H1 (cell line): ENCODE results near the gene TEX35. TPM values are rescaled to one million over a fixed set of nuclear protein-coding genes. Genes with fewer than 3 reads are reported as not detected.
A peak's percentile ranks its signal among the peaks of the same experiment; 100 is the strongest.

ENCODE experiments used
- CTCF ChIA-PET: fragments of 300-600 bp; sonication (Branson Sonifier 250); formaldehyde crosslinking; loops from one replicate; lab custom pipeline; 2021; ENCODE audit not compliant: partially characterized antibody; lab: Charles Lee
- POLR2A ChIA-PET: fragments of 300-600 bp; sonication (Branson Sonifier 250); formaldehyde crosslinking; loops from one replicate; lab custom pipeline; 2021; ENCODE audit warnings: inconsistent platforms; ENCODE audit not compliant: partially characterized antibody; lab: Charles Lee
- DNase-seq, 2 experiments: peaks; one replicate each; pipeline versions ENCODE4 v3.0.0 to v3.0.0-alpha.2; 2010 to 2022; ENCODE audit warnings: low spot score in 2 of 2, low read depth in 1 of 2, mixed read lengths in 1 of 2
- FAIRE-seq: peaks from 2 replicates; lab custom pipeline; 2011; peaks lifted over from hg19 to GRCh38; lab: Jason Lieb, UNC
- H2AFZ ChIP-seq: 2 replicates; pipeline ENCODE4 v1.8.1; 2012; ENCODE audit warnings: low read length, inconsistent platforms
- H2AK5ac ChIP-seq: 2 replicates; pipeline ENCODE4 v1.6.1; 2013; ENCODE audit warnings: low read depth, low read length
- H2BK120ac ChIP-seq: replicated peaks from 2 replicates; pipeline ENCODE3; 2013; ENCODE audit warnings: low read depth, low read length, inconsistent platforms
- H2BK12ac ChIP-seq: 2 replicates; pipeline ENCODE4 v1.6.1; 2013; ENCODE audit warnings: low read depth, low read length
- H2BK15ac ChIP-seq: 2 replicates; pipeline ENCODE4 v1.6.1; 2013; ENCODE audit warnings: low read length
- H2BK20ac ChIP-seq: 2 replicates; pipeline ENCODE4 v1.6.1; 2013; ENCODE audit warnings: low read length
- H2BK5ac ChIP-seq: 2 replicates; pipeline ENCODE4 v1.6.1; 2013; ENCODE audit warnings: low read depth, low read length
- H3K14ac ChIP-seq: 2 replicates; pipeline ENCODE4 v1.6.1; 2013; ENCODE audit warnings: inconsistent platforms; ENCODE audit not compliant: insufficient read length
- H3K18ac ChIP-seq: 2 replicates; pipeline ENCODE4 v1.6.1; 2013; ENCODE audit warnings: low read length; ENCODE audit errors: extremely low read depth
- H3K23ac ChIP-seq: 2 replicates; pipeline ENCODE4 v1.6.1; 2013; ENCODE audit warnings: inconsistent platforms; ENCODE audit not compliant: insufficient read length
- H3K23me2 ChIP-seq: 2 replicates; pipeline ENCODE4 v1.6.1; 2013; ENCODE audit warnings: low read depth, low read length
- H3K27ac ChIP-seq: 2 replicates; pipeline ENCODE4 v1.6.1; 2011; ENCODE audit warnings: low read depth, low read length, inconsistent platforms
- H3K27me3 ChIP-seq, 4 experiments: replicated peaks in 1 of 4; 1 replicate in 1 of 4; 2 replicates in 3 of 4; pipeline versions ENCODE4 v1.6.1 to v1.8.1; 2011 to 2013; ENCODE audit warnings: low read length in 3 of 4, mild to moderate bottlenecking in 3 of 4, inconsistent platforms in 2 of 4, mixed read lengths in 2 of 4, moderate library complexity in 1 of 4; ENCODE audit not compliant: control insufficient read depth in 3 of 4, insufficient read depth in 3 of 4; ENCODE audit errors: extremely low read depth in 1 of 4
- H3K36me3 ChIP-seq, 4 experiments: 2 replicates each; pipeline versions ENCODE4 v1.6.1 to v1.8.1; 2011 to 2013; ENCODE audit warnings: mild to moderate bottlenecking in 4 of 4, low read length in 3 of 4, moderate library complexity in 2 of 4, control low read depth in 1 of 4, inconsistent platforms in 1 of 4; ENCODE audit not compliant: insufficient read depth in 4 of 4, control insufficient read depth in 2 of 4
- H3K4ac ChIP-seq: replicated peaks from 2 replicates; pipeline ENCODE3; 2013; ENCODE audit warnings: low read length, low read depth, mixed read lengths, inconsistent platforms; ENCODE audit not compliant: insufficient read length
- H3K4me1 ChIP-seq, 4 experiments: replicated peaks in 1 of 4; 1 replicate in 1 of 4; 2 replicates in 3 of 4; pipeline versions ENCODE4 v1.6.1 to v1.8.1; 2011 to 2013; ENCODE audit warnings: low read length in 3 of 4, inconsistent platforms in 2 of 4, mixed read lengths in 1 of 4; ENCODE audit not compliant: insufficient read depth in 4 of 4, control insufficient read depth in 3 of 4
- H3K4me2 ChIP-seq, 2 experiments: 2 replicates each; pipeline versions ENCODE4 v1.6.1 to v1.8.1; 2011 to 2013; ENCODE audit warnings: low read depth in 2 of 2, low read length in 2 of 2, control low read depth in 1 of 2, inconsistent platforms in 1 of 2, mild to moderate bottlenecking in 1 of 2; ENCODE audit not compliant: insufficient read depth in 1 of 2
- H3K4me3 ChIP-seq, 4 experiments: fragments of 200-600, 300-600 bp in 1 of 4; sonication (generic), shearing (Covaris generic), sonication (Bioruptor Twin) in 1 of 4; 2 replicates each; pipeline versions ENCODE4 v1.5.1 to v1.8.1; 2011 to 2016; ENCODE audit warnings: low read length in 4 of 4, low read depth in 3 of 4, control low read depth in 2 of 4, inconsistent platforms in 2 of 4, mild to moderate bottlenecking in 2 of 4, mixed read lengths in 1 of 4, moderate library complexity in 1 of 4; ENCODE audit not compliant: insufficient read depth in 2 of 4; ENCODE audit errors: extremely low read depth in 1 of 4
- H3K56ac ChIP-seq: replicated peaks from 2 replicates; pipeline ENCODE3; 2013; ENCODE audit warnings: low read depth, mild to moderate bottlenecking, mixed read lengths, low read length, inconsistent platforms; ENCODE audit not compliant: insufficient read length
- H3K79me1 ChIP-seq: 2 replicates; pipeline ENCODE4 v1.6.1; 2013; ENCODE audit warnings: low read depth, low read length, control low read depth
- H3K79me2 ChIP-seq, 2 experiments: 2 replicates each; pipeline versions ENCODE4 v1.6.1 to v1.8.1; 2012 to 2013; ENCODE audit warnings: low read length in 2 of 2, mild to moderate bottlenecking in 2 of 2, inconsistent platforms in 1 of 2; ENCODE audit not compliant: insufficient read depth in 2 of 2, control insufficient read depth in 1 of 2
- H3K9ac ChIP-seq, 4 experiments: replicated peaks in 1 of 4; 1 replicate in 1 of 4; 2 replicates in 3 of 4; pipeline versions ENCODE4 v1.6.1 to v1.8.1; 2011 to 2013; ENCODE audit warnings: low read depth in 3 of 4, low read length in 3 of 4, control low read depth in 2 of 4, mild to moderate bottlenecking in 2 of 4, moderate library complexity in 2 of 4, inconsistent platforms in 1 of 4; ENCODE audit errors: extremely low read depth in 1 of 4
- H3K9me3 ChIP-seq, 2 experiments: 2 replicates each; pipeline versions ENCODE4 v1.6.1 to v1.8.1; 2012 to 2013; ENCODE audit warnings: mild to moderate bottlenecking in 2 of 2, moderate library complexity in 2 of 2, control low read depth in 1 of 2, inconsistent platforms in 1 of 2, low read depth in 1 of 2, low read length in 1 of 2, mixed read lengths in 1 of 2; ENCODE audit not compliant: insufficient read depth in 2 of 2
- H4K20me1 ChIP-seq, 2 experiments: replicated peaks in 1 of 2; 2 replicates each; pipeline versions ENCODE3 to v1.8.1; 2011 to 2013; ENCODE audit warnings: inconsistent platforms in 2 of 2, low read length in 2 of 2, mild to moderate bottlenecking in 1 of 2; ENCODE audit not compliant: insufficient read depth in 2 of 2, control insufficient read depth in 1 of 2
- H4K5ac ChIP-seq: 2 replicates; pipeline ENCODE4 v1.6.1; 2013; ENCODE audit warnings: low read length, low read depth, mixed read lengths, inconsistent platforms; ENCODE audit not compliant: insufficient read length
- H4K8ac ChIP-seq: 2 replicates; pipeline ENCODE4 v1.8.0; 2013; ENCODE audit warnings: mild to moderate bottlenecking, moderate library complexity, low read length, inconsistent platforms; ENCODE audit not compliant: insufficient read depth; ENCODE audit errors: extremely low read depth
- H4K91ac ChIP-seq: replicated peaks from 2 replicates; pipeline ENCODE3; 2013; ENCODE audit warnings: low read length, mixed read lengths, inconsistent platforms; ENCODE audit not compliant: insufficient read length
- CTCF ChIP-seq, 3 experiments: IDR thresholded peaks; 1 replicate in 2 of 3; 2 replicates in 1 of 3; pipeline versions ENCODE4 v1.5.1 to v1.6.1; 2011; ENCODE audit warnings: low read length in 3 of 3, mild to moderate bottlenecking in 3 of 3, inconsistent platforms in 2 of 3, low read depth in 1 of 3, moderate library complexity in 1 of 3; ENCODE audit not compliant: insufficient read depth in 1 of 3; ENCODE audit errors: control extremely low read depth in 1 of 3
- GABPA ChIP-seq: IDR thresholded peaks from 2 replicates; pipeline ENCODE4 v1.6.1; 2011; ENCODE audit warnings: mild to moderate bottlenecking, low read length, moderate library complexity, borderline replicate concordance; ENCODE audit not compliant: insufficient read depth
- RAD21 ChIP-seq, 2 experiments: IDR thresholded peaks in 1 of 2; conservative IDR thresholded peaks in 1 of 2; 2 replicates each; pipeline ENCODE4 v1.6.1; 2011; ENCODE audit warnings: low read depth in 2 of 2, low read length in 2 of 2, improper control_type of control experiment in 1 of 2, inconsistent platforms in 1 of 2, mild to moderate bottlenecking in 1 of 2, moderate library complexity in 1 of 2
- SP2 ChIP-seq: IDR thresholded peaks from 2 replicates; pipeline ENCODE4 v1.6.1; 2012; ENCODE audit warnings: mild to moderate bottlenecking, low read length, inconsistent platforms
- YY1 ChIP-seq: IDR thresholded peaks from 2 replicates; pipeline ENCODE4 v1.6.1; 2011; ENCODE audit warnings: low read depth, mild to moderate bottlenecking, low read length
- WGBS, 2 experiments: shearing (Covaris generic) in 1 of 2; methylation state at CpG; one replicate each; pipeline versions ENCODE4 v1.1.6 to v1.1.7; 2013 to 2015; ENCODE audit warnings: low lambda C conversion rate in 2 of 2, mixed read lengths in 2 of 2, inconsistent platforms in 1 of 2, low coverage in 1 of 2, missing lambda C conversion rate in 1 of 2; ENCODE audit not compliant: insufficient replicate concordance in 2 of 2, insufficient coverage in 1 of 2, insufficient read length in 1 of 2; ENCODE audit errors: extremely low coverage in 1 of 2, missing lambda C conversion rate in 1 of 2; 5-methylcytosine and 5-hydroxymethylcytosine counted together
- polyA plus RNA-seq, 7 experiments: library from polyadenylated mRNA; depleted of rRNA in 3 of 7; stranded (reverse) in 5 of 7; unstranded in 2 of 7; fragments of >200 nt in 5 of 7; fragments of 200-250 nt in 2 of 7; gene quantifications; 1 replicate in 5 of 7; 2 replicates in 1 of 7; 4 replicates in 1 of 7; pipeline versions ENCODE4 v1.2.1 to v1.2.3, GENCODE V29; 2011 to 2013; ENCODE audit warnings: missing spikeins in 2 of 7, mixed read lengths in 2 of 7
- total RNA-seq: library from RNA; stranded (reverse); fragmentation: NEBNext Ultra II Directional; extraction: Animal tissue kit (Norgen Biotek cat#: 25700); gene quantifications from 2 replicates; pipeline ENCODE4 v1.2.1, GENCODE V29; 2021

The TEX35 gene
- total and polyA plus RNA-seq, 2 of the 8 experiments (the other 6 are each of a cell fraction or from before 2014, with no cell fraction given) = 0.03 TPM; not detected in 1

- Histone ChIP-seq H4K20me1 (no peaks in the 10 kb centered on the region), H3K36me3 (no peaks in the 10 kb centered on the region), H3K9ac (no peak overlapping the region), H3K79me2 (no peaks in the 10 kb centered on the region), H2BK5ac (no peak overlapping the region), H3K4me2 (no peak overlapping the region), H3K27ac (no peak overlapping the region), H4K8ac (no peak overlapping the region), H2AK5ac (no peak overlapping the region), H3K4ac (no peak overlapping the region), H3K79me1 (no peaks in the 10 kb centered on the region), H3K23me2 (no peaks in the 10 kb centered on the region; the same call in none of the 2 replicates), H2BK15ac (no peak overlapping the region), H2BK20ac (no peak overlapping the region), H4K91ac (no peak overlapping the region), H2BK12ac (no peak overlapping the region), H3K27me3 (no peaks in the 10 kb centered on the region), H3K4me3 (no peak overlapping the region), H3K14ac (no peak overlapping the region), H3K18ac (no peak overlapping the region), H2BK120ac (no peak overlapping the region), H3K23ac (no peak overlapping the region), H3K4me1 (no peaks in the 10 kb centered on the region; a peak in 1 of 7 replicates), H4K5ac (no peak overlapping the region), H3K56ac (no peak overlapping the region), H2AFZ (peak overlapping the region; percentile 6; the same call in 1 of the 2 replicates), H3K9me3 (no peaks in the 10 kb centered on the region)
- FAIRE-seq = peak; percentile 58
- TF ChIP-seq CTCF (IDR thresholded peaks at IDR 0.05; ENCODE audit: control extremely low read depth in 1 of 3, insufficient read depth in 1 of 3, low read depth in 1 of 3, low read length in 3 of 3) (peak; percentile 84 to 95 (median 87)), YY1 (0 out of 2 replicates have a peak, but pooled peaks have one; percentile 10), RAD21 (IDR thresholded peaks at IDR 0.05 in 1 of 2, conservative IDR thresholded peaks at IDR 0.05 in 1 of 2; ENCODE audit: low read depth in 2 of 2, low read length in 2 of 2) (peak; percentile 70 to 79), SP2 (no peak), GABPA (peak; percentile 55; the same call in 1 of the 2 replicates)
- ChIA-PET POLR2A (interaction anchor here (1.3 kb wide), 1 partner anchor 11 kb away, joined by 3 read pairs; no protein-coding TSS in a partner anchor), CTCF (interaction anchor here (0.6 to 13.1 kb wide), 65 partner anchors 7 to 801 kb away, joined by 3 to 238 read pairs (median 5); partner anchors contain the start of gene TEX35)
- DNase-seq = peak; percentile 56 to 96
- 5% methylated on average over 4 of the region's 5 CpGs; no CpG with 5 or more reads in 1 of the 2 experiments for WGBS, 2 experiments
These were observed 11.1 kb upstream of the TEX35 start for GRCh38 chr1:178501705-178502329.
